GM18519 (cell line): ENCODE measurements around the gene OLFM2.
"Not testable (repeated sequence)": the region's sequence is repeated elsewhere in the genome, so short reads cannot be mapped to it uniquely, and the experiment has no call there.

Source experiments
- ATAC-seq: cut with Tn5 transposase; IDR thresholded peaks from one replicate; pipeline ENCODE4 v1.9.1; 2021; ENCODE audit warnings: mild to moderate bottlenecking, moderate library complexity; ENCODE audit not compliant: unreplicated experiment, low FRiP score

The OLFM2 gene

DNA sequence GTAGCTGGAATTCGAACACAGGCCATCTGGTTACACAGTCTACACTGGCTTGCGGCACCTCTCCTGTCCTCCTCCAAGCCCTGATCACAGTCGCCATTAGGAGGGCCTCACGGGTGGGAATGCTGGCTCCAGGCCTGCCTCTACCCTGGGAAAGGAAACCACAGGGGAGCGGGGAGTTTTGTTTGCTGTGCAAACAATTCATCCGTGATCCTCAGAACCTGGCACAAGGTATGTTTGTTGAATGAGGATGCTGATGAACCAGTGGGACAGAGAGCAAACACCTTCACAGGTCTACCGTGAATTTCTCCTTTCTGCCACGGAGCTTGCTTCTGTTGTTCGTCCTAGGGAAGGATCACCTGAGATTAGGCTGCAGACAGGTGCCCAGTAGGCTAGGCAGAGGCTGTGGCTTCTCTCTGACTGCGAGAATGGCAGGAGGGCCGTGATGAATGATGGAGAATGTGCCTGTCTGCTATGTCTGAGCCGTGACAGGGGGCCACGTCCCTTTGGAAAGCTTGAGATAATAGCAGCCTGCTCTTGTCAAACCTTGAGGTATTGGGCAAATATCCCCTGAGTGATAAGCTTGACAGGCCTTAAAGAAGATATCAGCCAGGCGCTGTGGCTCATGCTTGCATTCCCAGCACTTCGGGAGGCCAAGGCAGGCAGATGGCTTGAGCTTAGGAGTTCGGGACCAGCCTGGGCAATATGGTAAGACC is 64.5 kb downstream of the OLFM2 start:
- ATAC-seq, result no peak

DNA sequence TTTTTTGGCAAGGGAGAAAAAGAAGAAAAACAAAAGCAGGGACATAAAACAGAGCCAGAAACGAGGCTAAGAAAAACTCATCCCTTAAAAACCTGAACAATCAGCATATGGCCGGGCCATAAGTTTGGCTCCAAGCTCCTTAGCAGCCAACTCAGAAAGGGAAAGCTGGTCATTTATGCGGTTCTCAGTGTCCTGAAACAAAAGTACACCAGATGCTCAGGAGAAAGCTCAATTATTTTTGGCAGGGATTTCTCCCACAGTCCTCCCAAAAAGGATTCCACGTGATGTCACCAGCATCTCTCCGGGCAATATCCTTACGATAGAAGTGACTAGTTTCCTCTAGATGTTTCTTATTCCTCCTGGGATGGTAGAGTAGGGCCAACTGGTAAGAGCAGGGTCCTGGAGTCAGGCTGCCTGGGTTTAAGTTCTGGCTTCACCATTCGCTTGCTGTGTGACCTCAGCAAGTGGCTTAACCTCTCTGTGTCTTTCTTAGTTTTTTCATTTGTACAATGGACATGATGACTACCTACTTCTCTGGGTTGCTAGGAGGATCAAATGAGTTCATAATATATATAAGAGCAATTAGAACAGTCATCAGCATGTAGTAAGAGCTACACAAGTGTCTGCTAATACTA is 67.2 kb downstream of the OLFM2 start:
- ATAC-seq, result no peak

DNA sequence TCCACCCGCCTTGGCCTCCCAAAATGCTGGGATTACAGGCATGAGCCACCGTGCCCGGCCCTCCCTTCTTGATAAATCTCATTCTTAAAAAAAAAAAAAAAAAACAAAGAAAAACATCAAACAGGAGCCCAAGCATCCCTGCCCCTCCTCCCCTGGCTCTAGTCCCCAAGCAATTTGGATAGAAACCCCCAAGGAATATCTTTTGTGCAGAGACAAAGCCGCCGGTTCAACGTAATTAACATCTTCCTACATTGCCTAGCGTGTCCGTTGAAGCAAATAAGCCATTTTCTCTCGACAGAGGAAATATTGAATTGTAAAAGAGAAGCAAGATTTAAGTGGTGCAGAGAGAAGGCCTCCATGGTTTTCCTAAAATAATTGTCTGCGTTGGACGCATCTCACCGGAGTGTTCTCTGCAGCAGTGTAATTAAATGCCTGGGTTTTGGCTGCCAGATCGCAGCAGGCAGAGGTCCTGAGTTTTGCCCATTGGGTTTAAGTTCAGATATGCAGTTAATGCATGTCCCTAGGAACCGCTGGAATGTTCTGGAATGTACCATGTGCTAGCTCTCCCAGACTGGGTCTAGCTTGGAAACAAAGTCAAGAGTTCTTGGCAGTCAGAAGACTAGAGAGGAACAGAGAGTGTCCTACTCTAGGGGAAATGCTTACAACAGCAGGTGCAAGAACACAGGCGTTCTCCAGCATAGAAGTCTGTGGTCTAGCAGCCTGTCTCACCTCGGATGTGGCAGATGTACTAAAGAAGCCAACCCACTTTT is 70.4 kb downstream of the OLFM2 start:
- no peak for ATAC-seq

DNA sequence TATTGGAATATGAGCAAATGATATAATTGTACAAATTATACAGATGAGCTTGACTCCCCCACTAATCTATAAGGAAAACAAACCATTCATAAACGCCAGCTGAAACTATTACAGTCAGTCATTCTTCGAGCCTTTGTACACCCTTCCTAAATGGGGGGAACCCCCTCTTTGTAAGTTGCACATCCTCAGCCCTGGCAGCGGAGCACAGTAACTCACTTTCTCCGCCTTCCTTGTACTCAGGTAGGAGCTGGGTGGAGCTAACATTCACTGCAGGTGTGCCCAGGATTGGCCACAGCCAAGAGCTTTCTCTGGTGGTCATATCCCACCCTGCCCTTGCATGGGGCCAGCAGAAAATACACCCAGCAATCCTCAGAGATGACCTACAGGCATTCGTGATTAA is 72.6 kb downstream of the OLFM2 start:
- ATAC-seq, result no peak

DNA sequence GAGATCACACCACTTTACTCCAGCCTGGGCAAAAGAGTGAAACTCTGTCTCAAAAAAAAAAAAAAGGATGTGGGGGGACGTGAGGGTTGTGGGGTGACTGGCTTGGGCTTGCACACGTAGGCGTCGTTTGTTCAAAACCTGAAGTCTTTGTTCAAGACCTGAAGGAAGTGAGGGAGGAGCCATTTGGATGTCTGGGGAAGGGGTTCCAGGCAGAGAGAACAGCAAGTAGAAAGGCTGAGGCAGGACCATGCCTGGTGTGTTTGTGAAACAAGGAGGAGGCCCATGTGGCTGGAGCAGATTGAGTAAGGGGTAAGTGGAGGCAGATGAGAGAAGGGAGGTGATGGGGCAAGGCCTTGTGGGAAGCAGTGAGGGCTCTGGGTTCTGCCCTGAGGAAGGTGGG is 73.4 kb downstream of the OLFM2 start:
- ATAC-seq, result no peak

DNA sequence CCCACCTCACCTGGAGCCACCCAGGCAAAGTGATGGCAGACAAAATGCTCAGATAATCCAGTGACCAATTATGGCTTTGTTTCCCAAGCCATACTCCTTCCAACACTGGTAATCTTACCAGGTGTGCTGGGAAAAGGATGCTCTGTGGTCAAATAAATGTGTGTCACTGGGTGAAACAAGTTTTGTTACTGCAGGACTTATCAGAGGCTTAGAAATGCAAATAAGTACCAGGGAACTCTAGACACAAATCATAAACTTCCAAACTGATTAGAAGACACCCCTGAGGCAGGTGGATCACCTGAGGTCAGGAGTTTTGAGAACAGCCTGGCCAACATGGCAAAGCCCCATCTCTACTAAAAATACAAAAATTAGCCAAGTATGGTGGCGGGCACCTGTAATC is 74.8 kb downstream of the OLFM2 start:
- no peak for ATAC-seq

DNA sequence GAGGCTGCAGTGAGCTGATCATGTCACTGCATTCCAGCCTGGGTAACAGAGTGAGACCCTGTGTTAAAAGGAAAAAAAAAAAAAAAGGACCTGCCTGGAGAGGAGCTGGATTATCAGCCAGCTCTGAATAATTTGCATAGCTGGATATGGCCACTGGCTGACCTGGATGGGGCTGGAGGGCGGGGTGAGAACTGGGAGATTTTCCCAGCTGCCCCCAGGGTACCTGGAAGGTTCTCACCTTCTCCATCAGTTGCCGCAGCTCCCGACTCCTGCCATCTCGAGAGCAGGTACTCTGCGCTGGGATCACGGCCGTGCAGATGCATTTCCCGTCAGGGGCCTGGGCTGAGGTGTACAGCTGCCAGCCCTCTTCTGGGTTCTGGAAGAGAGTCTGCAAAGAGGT is 75.9 kb downstream of the OLFM2 start:
- no peak for ATAC-seq

DNA sequence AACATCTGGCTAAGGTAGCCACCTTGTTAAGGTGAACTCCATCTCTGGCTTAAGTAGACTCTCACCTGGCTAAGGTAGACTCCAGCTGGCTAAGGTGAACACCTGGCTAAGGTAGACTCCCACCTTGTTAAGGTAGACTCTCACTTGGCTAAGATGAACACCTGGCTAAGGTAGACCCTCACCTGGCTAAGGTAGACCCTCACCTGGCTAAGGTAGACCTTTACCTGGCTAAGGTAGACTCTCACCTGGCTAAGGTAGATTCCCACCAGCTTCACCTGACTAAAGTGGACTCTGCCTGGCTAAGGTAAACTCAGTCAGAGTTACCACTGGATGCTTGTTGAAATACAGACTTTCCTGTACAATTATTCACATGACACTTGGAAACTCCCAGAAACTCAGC is 77.5 kb downstream of the OLFM2 start:
- ATAC-seq, result no peak

DNA sequence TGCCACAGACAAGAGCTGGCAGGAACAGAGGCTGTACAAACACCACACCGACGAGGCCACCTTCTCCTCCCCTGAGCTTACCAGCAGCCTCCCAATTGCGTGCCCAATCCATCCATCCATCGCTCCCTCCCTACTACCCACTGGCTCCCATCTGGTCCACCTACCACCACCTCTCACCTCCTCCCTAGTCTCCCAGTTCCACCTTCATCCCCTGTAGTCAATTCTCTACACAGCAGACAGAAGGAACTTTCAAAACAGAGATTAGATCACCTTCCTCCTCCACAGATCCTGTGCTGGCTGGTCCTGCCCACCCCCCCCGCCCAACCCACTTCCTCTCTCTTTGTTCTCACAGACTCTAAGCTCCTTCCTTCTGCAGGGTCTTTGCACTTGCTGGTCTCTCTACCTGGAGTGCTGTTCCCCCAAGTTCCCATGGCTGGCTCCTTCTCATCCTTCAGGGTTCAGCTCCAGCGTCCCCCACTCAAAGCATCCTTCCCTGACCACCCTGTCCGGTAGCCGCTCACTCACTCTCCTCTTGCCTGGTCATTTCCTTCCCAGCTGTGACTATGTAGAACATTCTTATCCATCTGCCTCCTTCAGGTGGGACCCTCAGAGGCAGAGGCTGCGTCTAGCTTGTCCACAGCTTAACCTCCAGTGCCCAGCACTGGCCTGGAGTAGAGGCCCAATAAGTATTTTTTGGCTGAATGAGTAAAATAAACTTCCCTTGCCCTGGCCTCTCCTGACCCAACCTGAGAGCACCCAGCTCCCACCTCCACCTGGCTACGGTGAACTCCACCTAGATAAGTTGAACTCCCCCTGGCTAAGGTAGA is 78.2 kb downstream of the OLFM2 start:
- ATAC-seq, result no peak

DNA sequence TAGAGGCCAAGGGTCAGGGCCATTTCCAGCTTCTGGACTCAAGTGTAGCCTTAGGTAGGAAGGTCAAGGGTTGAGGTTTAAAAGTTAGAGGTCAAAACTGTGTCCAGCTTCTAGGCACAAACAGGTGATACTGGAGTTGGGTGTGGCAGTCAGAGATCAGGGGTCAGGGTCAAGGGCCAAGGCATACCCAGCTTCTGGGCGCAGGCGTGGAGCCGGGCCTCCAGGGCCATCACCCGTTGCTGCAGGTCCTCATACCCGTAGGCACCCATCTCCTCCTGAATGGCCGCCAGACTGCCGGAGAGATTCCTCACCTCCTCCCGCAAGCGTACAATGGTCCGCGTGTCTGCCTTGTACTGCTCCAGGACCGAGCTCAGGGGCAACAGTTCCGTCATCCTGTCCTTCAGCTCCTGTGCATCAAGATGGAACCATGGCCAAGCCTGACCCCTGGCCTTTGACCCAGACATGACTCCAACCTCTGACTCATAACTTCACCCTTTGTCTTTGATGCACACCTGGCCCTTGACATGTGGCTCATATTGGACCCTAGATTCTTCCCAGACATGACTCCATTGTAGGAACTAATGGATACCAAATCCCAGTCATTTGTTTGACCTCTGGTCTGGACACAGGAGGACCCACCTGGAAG is 79.1 kb downstream of the OLFM2 start:
- ATAC-seq, result no peak

DNA sequence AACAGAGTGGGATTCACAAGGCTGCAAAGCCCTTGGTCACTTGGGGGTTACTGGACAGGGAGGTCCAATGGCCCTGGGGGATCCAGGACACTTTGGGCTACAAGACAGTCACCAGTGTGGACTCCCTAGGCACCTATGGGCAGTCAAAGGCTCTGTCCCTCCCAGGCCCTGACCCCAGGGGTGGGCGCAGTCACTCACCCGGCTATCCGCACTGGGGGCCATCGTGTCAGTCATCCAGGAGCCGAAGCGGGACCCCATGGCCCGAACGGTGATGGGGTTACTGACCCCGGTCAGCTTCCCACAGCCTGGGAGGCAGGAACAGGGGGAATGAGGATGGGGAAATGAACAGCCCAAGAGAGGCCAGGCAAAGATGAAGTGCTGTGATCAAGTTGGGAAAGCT is 79.7 kb downstream of the OLFM2 start:
- ATAC-seq, result no peak

DNA sequence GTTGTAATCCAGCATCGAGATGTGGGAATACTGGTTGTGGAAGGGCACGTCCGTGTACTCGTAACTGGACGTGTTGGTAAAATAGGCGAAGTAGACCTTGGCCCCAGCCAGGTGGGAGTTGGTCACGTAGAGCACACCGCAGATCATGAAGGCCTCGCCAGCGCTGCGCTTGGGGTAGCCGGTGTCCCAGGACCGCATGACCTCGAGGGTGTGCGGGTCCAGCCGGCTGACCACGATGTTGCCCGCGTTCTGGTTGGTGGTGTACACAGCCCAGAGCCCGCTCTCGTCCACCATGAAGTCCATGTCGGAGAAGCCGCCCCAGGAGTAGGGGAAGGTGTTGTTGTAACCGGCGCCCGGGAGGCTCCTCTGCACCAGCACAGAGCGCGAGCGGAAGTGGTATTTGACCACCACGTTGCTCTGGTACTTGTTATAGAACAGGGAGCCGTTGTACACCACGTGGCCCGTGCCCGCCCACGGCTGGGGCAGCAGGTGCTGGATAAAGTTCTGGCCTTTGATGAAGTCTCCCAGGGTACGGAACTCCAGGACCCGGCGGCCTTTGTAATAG is 82.0 kb downstream of the OLFM2 start:
- ATAC-seq, result no peak

DNA sequence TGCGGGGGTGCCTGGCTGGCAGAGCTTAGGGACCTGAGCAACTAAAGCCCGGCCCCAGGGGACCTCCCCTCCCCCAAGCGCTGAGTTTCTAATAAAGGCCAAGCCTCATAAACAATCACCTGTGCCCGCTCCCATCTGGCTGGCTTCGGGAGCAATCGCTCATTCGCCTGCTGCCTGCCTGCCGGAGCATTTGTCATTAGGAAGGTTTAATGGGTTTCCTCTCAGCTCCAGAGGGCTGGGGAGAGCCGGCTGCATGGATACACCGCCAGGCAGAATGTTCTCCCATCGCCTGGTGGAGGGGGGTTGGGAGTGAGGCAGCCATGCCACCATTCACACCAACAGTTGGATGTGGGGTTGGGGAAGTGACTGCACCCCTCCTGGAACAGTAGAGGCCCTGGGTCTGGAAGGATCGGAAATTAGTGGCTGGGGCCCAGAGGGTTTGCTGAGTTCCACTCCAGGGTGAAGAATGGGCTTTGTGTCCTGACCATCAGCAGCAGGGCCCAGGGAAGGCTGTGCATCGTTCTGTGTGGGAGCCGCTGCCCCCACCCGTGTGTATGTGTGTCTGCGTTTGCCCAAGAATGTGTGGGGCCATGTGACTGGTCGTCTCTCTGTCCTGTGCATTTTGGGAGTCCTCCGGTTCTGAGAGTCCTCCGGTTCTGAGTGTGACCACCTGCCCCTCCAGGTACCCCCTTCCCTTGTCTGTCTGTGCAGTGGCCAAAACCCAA is 85.9 kb downstream of the OLFM2 start:
- ATAC-seq, result no peak

DNA sequence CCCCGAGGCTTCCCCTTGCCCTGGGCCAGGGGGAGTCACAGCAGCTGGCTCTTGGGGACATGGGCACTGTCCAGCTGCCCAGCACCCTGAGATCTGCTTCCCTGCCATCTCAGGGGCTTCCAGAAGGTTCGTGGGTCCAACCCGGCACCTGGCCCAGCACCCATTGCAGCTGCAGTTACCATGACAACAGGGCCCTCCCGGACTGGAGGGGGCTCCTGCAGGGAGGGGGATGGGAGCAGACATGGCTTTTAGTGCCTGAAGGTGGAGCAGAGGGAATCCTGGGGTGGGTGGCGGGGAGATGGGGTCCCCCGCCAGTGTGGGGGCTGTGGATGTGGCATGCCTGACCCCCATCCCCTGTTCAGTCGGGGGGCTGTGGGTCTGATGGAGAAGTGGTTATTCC is 86.5 kb downstream of the OLFM2 start:
- ATAC-seq, result no peak

DNA sequence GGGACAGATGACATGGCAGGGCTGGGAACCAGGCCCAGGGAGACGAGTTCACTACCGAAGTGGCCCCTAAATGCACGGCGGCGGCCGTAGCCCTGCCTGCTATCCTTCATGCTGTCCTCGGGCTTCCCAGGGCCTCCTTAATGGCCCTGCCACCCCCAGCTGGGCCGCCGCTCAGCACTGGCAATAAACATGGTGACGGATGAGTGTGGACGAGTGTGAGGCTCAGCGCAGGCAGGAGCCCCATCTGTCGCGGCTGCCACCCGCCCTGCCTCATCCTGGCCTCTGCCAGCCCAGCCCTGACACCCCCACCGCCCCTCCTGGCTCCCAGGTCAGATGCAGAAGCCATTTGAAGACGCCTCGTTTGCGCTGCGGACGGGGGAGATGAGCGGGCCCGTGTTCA is 87.6 kb downstream of the OLFM2 start:
- ATAC-seq, result no peak

DNA sequence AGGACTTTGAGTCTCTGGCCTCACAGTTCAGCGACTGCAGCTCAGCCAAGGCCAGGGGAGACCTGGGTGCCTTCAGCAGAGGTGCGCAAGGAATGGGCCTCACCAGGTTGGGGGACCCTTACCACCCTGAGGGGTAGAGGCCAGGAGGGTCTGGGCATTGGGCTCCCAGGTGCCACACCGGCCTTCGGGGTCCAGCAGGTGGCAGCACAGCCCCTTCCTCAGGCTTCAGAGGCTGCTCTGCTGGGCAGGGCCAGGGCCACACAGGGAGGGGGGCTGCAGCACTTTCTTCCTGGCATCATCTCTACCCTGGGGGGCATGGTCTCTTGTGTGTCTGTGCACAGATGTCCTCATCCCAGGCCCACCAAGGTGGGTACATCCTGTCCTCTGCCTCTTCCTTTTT is 88.3 kb downstream of the OLFM2 start:
- no peak for ATAC-seq

DNA sequence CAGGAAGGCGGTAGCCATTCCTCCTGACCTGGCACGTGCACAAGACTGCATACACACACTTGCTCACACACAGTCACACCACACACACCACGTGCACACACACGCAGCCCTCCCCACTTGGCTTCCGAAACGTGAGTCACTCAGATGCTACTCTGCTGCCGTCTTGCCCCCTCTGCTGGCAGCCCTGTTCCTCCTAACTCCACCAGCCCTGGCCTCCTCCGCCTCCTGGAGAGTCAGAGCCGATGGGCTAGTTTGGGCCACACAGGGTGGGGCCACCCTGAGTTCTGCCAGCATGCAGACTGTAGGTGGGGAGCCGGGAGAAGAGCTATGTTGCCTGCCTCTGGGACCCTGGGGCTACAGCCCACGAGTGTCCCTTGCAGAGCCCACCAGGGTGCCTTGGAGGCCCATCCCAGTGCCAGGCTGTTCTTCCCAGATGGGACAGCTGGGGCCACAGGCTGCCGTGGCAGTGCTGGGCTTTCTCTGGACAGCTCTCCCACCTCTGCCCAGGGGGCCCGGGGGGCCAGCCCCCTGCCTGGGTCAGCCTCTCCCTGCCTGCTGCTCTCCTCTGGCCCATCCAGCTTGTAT is 89.1 kb downstream of the OLFM2 start:
- no peak for ATAC-seq

DNA sequence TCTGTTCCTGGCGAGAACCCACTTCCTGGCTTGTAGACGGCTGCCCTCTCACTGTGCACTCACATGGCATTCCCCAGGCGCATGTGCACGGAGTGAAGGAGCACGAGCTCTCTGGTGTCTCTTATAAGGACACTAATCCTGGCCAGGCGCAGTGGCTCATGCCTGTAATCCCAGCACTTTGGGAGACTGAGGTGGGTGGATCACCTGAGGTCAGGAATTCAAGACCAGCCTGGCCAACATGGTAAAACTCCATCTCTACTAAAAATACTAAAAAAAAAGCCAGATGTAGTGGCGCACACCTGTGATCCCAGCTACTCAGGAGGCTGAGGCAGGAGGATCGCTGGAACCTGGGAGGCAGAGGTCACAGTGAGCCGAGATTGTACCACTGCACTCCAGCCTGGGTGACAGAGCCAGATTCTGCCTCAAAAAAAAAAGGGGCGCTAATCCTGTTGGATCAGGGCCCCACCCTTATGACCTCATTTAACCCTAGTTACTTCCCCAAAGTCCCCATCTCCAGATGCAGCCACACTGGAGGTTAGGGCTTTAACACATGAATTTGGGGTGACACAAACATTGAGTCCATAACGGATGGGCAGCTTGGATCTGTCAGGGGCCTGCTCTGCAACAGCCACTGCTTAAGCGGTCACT is 92.6 kb downstream of the OLFM2 start:
- not testable (repeated sequence) for ATAC-seq
